ENCODE results near the gene CRIM1. TPM values are rescaled to one million over a fixed set of nuclear protein-coding genes. Genes with fewer than 3 reads are reported as not detected.
A peak's percentile ranks its signal among the peaks of the same experiment; 100 is the strongest.

CRIM1 gene
- total RNA-seq, 1 donor from 2014 or later: 35.3 TPM

- DNase-seq (ENCODE audit: low read depth) (peak; percentile 6), FAIRE-seq (no peak)
- no peaks in the 10 kb centered on the region for H3K27me3 ChIP-seq (ENCODE audit: control insufficient read depth, insufficient read depth, low read length)
- no peak for TF ChIP-seq CTCF (IDR thresholded peaks at IDR 0.05; ENCODE audit: insufficient read depth, low read length, severe bottlenecking)
- H3K4me3 ChIP-seq (ENCODE audit: low read depth, low read length): no peak overlapping the region
- peaks cover 3% of the 10 kb centered on the region for H3K36me3 ChIP-seq (ENCODE audit: control insufficient read depth, insufficient read depth, low read length)
Observed at GRCh38 chr2:36409935-36410334, 54.4 kb downstream of the CRIM1 start.

- no peak overlapping the region for H3K4me3 ChIP-seq (ENCODE audit: low read depth, low read length)
- no peak for FAIRE-seq
- no peak for TF ChIP-seq CTCF (IDR thresholded peaks at IDR 0.05; ENCODE audit: insufficient read depth, low read length, severe bottlenecking)
- DNase-seq (ENCODE audit: low read depth): no peak
- H3K27me3 ChIP-seq (ENCODE audit: control insufficient read depth, insufficient read depth, low read length): no peaks in the 10 kb centered on the region
- no peaks in the 10 kb centered on the region for H3K36me3 ChIP-seq (ENCODE audit: control insufficient read depth, insufficient read depth, low read length)
Observed at GRCh38 chr2:36410681-36411080, 55.1 kb downstream of the CRIM1 start.

- TF ChIP-seq CTCF (IDR thresholded peaks at IDR 0.05; ENCODE audit: insufficient read depth, low read length, severe bottlenecking): no peak
- no peak overlapping the region for H3K4me3 ChIP-seq (ENCODE audit: low read depth, low read length)
- DNase-seq (ENCODE audit: low read depth): no peak
- FAIRE-seq: no peak
- no peaks in the 10 kb centered on the region for H3K27me3 ChIP-seq (ENCODE audit: control insufficient read depth, insufficient read depth, low read length)
- peaks cover 1% of the 10 kb centered on the region for H3K36me3 ChIP-seq (ENCODE audit: control insufficient read depth, insufficient read depth, low read length)
Observed at GRCh38 chr2:36411962-36412444, 56.4 kb downstream of the CRIM1 start.

GRCh38 chr2:36413218-36413617, 57.6 kb downstream of the CRIM1 start:
- DNase-seq (ENCODE audit: low read depth): no peak
- peaks cover 1% of the 10 kb centered on the region for H3K36me3 ChIP-seq (ENCODE audit: control insufficient read depth, insufficient read depth, low read length)
- TF ChIP-seq CTCF (IDR thresholded peaks at IDR 0.05; ENCODE audit: insufficient read depth, low read length, severe bottlenecking): no peak
- no peaks in the 10 kb centered on the region for H3K27me3 ChIP-seq (ENCODE audit: control insufficient read depth, insufficient read depth, low read length)
- no peak for FAIRE-seq
- H3K4me3 ChIP-seq (ENCODE audit: low read depth, low read length): no peak overlapping the region

GRCh38 chr2:36414307-36414706, 58.7 kb downstream of the CRIM1 start:
- Histone ChIP-seq H3K36me3 (ENCODE audit: control insufficient read depth, insufficient read depth, low read length) (peaks cover 1% of the 10 kb centered on the region), H3K27me3 (ENCODE audit: control insufficient read depth, insufficient read depth, low read length) (no peaks in the 10 kb centered on the region), H3K4me3 (ENCODE audit: low read depth, low read length) (no peak overlapping the region)
- no peak for FAIRE-seq
- TF ChIP-seq CTCF (IDR thresholded peaks at IDR 0.05; ENCODE audit: insufficient read depth, low read length, severe bottlenecking): no peak
- DNase-seq (ENCODE audit: low read depth): no peak

- no peak overlapping the region for H3K4me3 ChIP-seq (ENCODE audit: low read depth, low read length)
- no peak for FAIRE-seq
- no peak for TF ChIP-seq CTCF (IDR thresholded peaks at IDR 0.05; ENCODE audit: insufficient read depth, low read length, severe bottlenecking)
- H3K36me3 ChIP-seq (ENCODE audit: control insufficient read depth, insufficient read depth, low read length): peaks cover 1% of the 10 kb centered on the region
- no peak for DNase-seq (ENCODE audit: low read depth)
- H3K27me3 ChIP-seq (ENCODE audit: control insufficient read depth, insufficient read depth, low read length): no peaks in the 10 kb centered on the region
Observed at GRCh38 chr2:36415381-36416022, 59.9 kb downstream of the CRIM1 start.

Measured in bronchial epithelial cell (primary cell).